Activated T-helper 2 cell treated with anti-CD3 and anti-CD28 coated beads, Interferon-gamma antibody, Interleukin-2, Interleukin-4, amounts not matched to agents 10 μg/mL and 5 μg/mL and 100 μg/mL, durations not matched to agents 14 hours and 24 hours and 36 hours (primary cell): ENCODE data around the gene TMEM254. TPM values are rescaled to one million over a fixed set of nuclear protein-coding genes. Genes with fewer than 3 reads are reported as not detected.

Experiments used
- total RNA-seq: library from RNA; stranded (reverse); gene quantifications from 2 replicates; pipeline ENCODE4 v1.2.3, GENCODE V29; 2022

The TMEM254 gene
- total RNA-seq, 1 donor from 2014 or later: 11.4 TPM

Other genes starting within 250 kb of the TMEM254 start
- gene SFTPD, start 129.6 kb upstream of the TMEM254 start, total RNA-seq: not detected in 2 replicates
- not detected in 2 replicates for gene PLAC9, start 54.1 kb downstream of the TMEM254 start, total RNA-seq
- 251 and 264 TPM in 2 replicates for gene ANXA11, start 126.9 kb downstream of the TMEM254 start, total RNA-seq
- gene MAT1A, start 211.0 kb downstream of the TMEM254 start, total RNA-seq: not detected in 2 replicates